Lung (tissue), 12 donors: ENCODE results near the gene ARHGAP9. TPM values are rescaled to one million over a fixed set of nuclear protein-coding genes. Genes with fewer than 3 reads are reported as not detected.

Experiments used
- ATAC-seq: fragments of 200-7000 bp; cut with Tn5 transposase; one replicate; pipeline ENCODE4 v1.9.1; 2020; ENCODE audit warnings: moderate number of reproducible peaks; ENCODE audit not compliant: insufficient read depth, low FRiP score
- DNase-seq, 3 donors: peaks; one replicate each; pipeline ENCODE4 v3.0.0-alpha.2; 2013 to 2017
- H3K27ac ChIP-seq, 2 donors: one replicate each; pipeline ENCODE4 v1.5.1; 2013; ENCODE audit warnings: mild to moderate bottlenecking in 2 of 2, moderate library complexity in 2 of 2, control low read depth in 1 of 2, inconsistent platforms in 1 of 2, low read depth in 1 of 2, low read length in 1 of 2
- H3K27me3 ChIP-seq, 3 donors: one replicate each; pipeline ENCODE4 v1.5.1; 2013; ENCODE audit warnings: low read length in 2 of 3; ENCODE audit not compliant: control insufficient read depth in 3 of 3, insufficient read depth in 3 of 3
- H3K36me3 ChIP-seq, 4 donors: one replicate each; pipeline ENCODE4 v1.5.1; 2013; ENCODE audit warnings: low read length in 4 of 4, mild to moderate bottlenecking in 1 of 4, moderate library complexity in 1 of 4; ENCODE audit not compliant: control insufficient read depth in 4 of 4, insufficient read depth in 4 of 4
- H3K4me1 ChIP-seq, 5 donors: one replicate each; pipeline ENCODE4 v1.5.1; 2013; ENCODE audit warnings: low read length in 5 of 5, mild to moderate bottlenecking in 2 of 5, moderate library complexity in 1 of 5; ENCODE audit not compliant: control insufficient read depth in 5 of 5, insufficient read depth in 5 of 5
- H3K4me3 ChIP-seq: one replicate; pipeline ENCODE4 v1.5.1; 2013; ENCODE audit warnings: mild to moderate bottlenecking, control low read depth, moderate library complexity
- H3K9ac ChIP-seq, 2 donors: one replicate each; pipeline ENCODE4 v1.5.1; 2013; ENCODE audit warnings: low read length in 2 of 2, control low read depth in 1 of 2; ENCODE audit not compliant: insufficient read depth in 1 of 2
- H3K9me3 ChIP-seq, 4 donors: one replicate each; pipeline ENCODE4 v1.5.1; 2013; ENCODE audit warnings: low read length in 3 of 4, mild to moderate bottlenecking in 1 of 4, moderate library complexity in 1 of 4; ENCODE audit not compliant: control insufficient read depth in 4 of 4, insufficient read depth in 3 of 4
- CTCF ChIP-seq: IDR thresholded peaks from 2 replicates; pipeline ENCODE4 v1.5.1; 2012; ENCODE audit warnings: mild to moderate bottlenecking; ENCODE audit errors: control extremely low read depth, extremely low read depth
- WGBS, 2 donors: extraction: QIAGEN DNeasy Blood & Tissue Kit; methylation state at CpG; one replicate each; pipeline ENCODE4 v1.1.7; 2013; 5-methylcytosine and 5-hydroxymethylcytosine counted together
- polyA plus RNA-seq, 2 donors: library from polyadenylated mRNA; stranded (reverse); fragments of 200-250 nt; gene quantifications; one replicate each; pipeline ENCODE4 v1.2.1, GENCODE V29; 2013
- total RNA-seq, 2 donors: library from RNA; depleted of rRNA in 1 of 2; stranded (reverse); fragments of >200 nt in 1 of 2; gene quantifications; one replicate each; pipeline ENCODE4 v1.2.1, GENCODE V29; 2014 to 2021
- donor health status: control.
- donor health status: control.
- donor health status: Bipolar disorder and iron deficiency.
- donor health status: healthy.
- donor health status: DM: yes; HTN: yes; CAD: no.

ARHGAP9 gene
- total and polyA plus RNA-seq, 4 donors = 14.7 to 62.1 (median 33.1) TPM

- no peaks in the 10 kb centered on the region for H3K9me3 ChIP-seq
- DNase-seq (no peak), ATAC-seq (no peak)
- WGBS, 2 donors = 77 to 91% methylated on average over 1 of the region's 1 CpG
- H3K9ac ChIP-seq = no peak overlapping the region
- H3K4me1 ChIP-seq = peaks cover 4 to 34% (median 22%) of the 10 kb centered on the region in 5 donors
- peaks cover 23 to 41% (median 30%) of the 10 kb centered on the region in 4 donors for H3K36me3 ChIP-seq
- no peak for TF ChIP-seq CTCF
- no peaks in the 10 kb centered on the region for H3K27me3 ChIP-seq
- no peak overlapping the region for H3K27ac ChIP-seq
- no peak overlapping the region for H3K4me3 ChIP-seq
These were observed 37.5 kb upstream of the ARHGAP9 start for GRCh38 chr12:57517187-57517586.

- TF ChIP-seq CTCF = no peak
- DNase-seq (no peak), ATAC-seq (no peak)
- peaks cover 4 to 28% (median 17%) of the 10 kb centered on the region in 5 donors for H3K4me1 ChIP-seq
- H3K9ac ChIP-seq = no peak overlapping the region
- H3K36me3 ChIP-seq = peaks cover 25 to 46% (median 33%) of the 10 kb centered on the region in 4 donors
- H3K27me3 ChIP-seq = no peaks in the 10 kb centered on the region
- H3K9me3 ChIP-seq = no peaks in the 10 kb centered on the region
- H3K27ac ChIP-seq = no peak overlapping the region
- WGBS, 2 donors = 89% methylated on average over 11 of the region's 11 CpGs
- H3K4me3 ChIP-seq = no peak overlapping the region
These were observed 37.0 kb upstream of the ARHGAP9 start for GRCh38 chr12:57516617-57517153.

- Histone ChIP-seq H3K27ac (no peak overlapping the region), H3K36me3 (peaks cover 25 to 49% (median 35%) of the 10 kb centered on the region in 4 donors), H3K9ac (no peak overlapping the region), H3K4me3 (no peak overlapping the region), H3K9me3 (no peaks in the 10 kb centered on the region), H3K27me3 (no peaks in the 10 kb centered on the region), H3K4me1 (peaks cover 4 to 22% (median 12%) of the 10 kb centered on the region in 5 donors)
- whole genome bisulfite sequencing, 2 donors = 81 to 82% methylated on average over 11 of the region's 11 CpGs
- peak in 1 of 3 donors; percentile 19 for DNase-seq
- TF ChIP-seq CTCF = no peak
- ATAC-seq = no peak
These were observed 36.4 kb upstream of the ARHGAP9 start for GRCh38 chr12:57515934-57516541.
